GM19035 (cell line): ENCODE measurements around the gene PSEN1.
"Not testable (repeated sequence)": the region's sequence is repeated elsewhere in the genome, so short reads cannot be mapped to it uniquely, and the experiment has no call there.

ENCODE experiments used
- ATAC-seq: cut with Tn5 transposase; IDR thresholded peaks from one replicate; pipeline ENCODE4 v1.9.1; 2021; ENCODE audit not compliant: unreplicated experiment

Gene PSEN1

GRCh38 chr14:73162251-73162650 is 25.9 kb downstream of the PSEN1 start:
- ATAC-seq = no peak

- ATAC-seq = no peak
Measured at GRCh38 chr14:73166399-73166798, 30.1 kb downstream of the PSEN1 start.

GRCh38 chr14:73167727-73168126 is 31.4 kb downstream of the PSEN1 start:
- no peak for ATAC-seq

- ATAC-seq = no peak
Measured at GRCh38 chr14:73168274-73168673, 32.0 kb downstream of the PSEN1 start.

- no peak for ATAC-seq
Measured at GRCh38 chr14:73168691-73169090, 32.4 kb downstream of the PSEN1 start.

- ATAC-seq = not testable (repeated sequence)
Measured at GRCh38 chr14:73169855-73170254, 33.5 kb downstream of the PSEN1 start.

- no peak for ATAC-seq
Measured at GRCh38 chr14:73170686-73171085, 34.4 kb downstream of the PSEN1 start.

GRCh38 chr14:73172500-73172899 is 36.2 kb downstream of the PSEN1 start:
- ATAC-seq = no peak

GRCh38 chr14:73173092-73173735 is 36.9 kb downstream of the PSEN1 start:
- ATAC-seq = no peak

- ATAC-seq = no peak
Measured at GRCh38 chr14:73176685-73177084, 40.4 kb downstream of the PSEN1 start.

- ATAC-seq = no peak
Measured at GRCh38 chr14:73180385-73180805, 44.1 kb downstream of the PSEN1 start.

GRCh38 chr14:73180969-73181368 is 44.7 kb downstream of the PSEN1 start:
- ATAC-seq = not testable (repeated sequence)

GRCh38 chr14:73188501-73188911 is 52.2 kb downstream of the PSEN1 start:
- no peak for ATAC-seq

GRCh38 chr14:73189651-73190050 is 53.3 kb downstream of the PSEN1 start:
- no peak for ATAC-seq

GRCh38 chr14:73191441-73191840 is 55.1 kb downstream of the PSEN1 start:
- ATAC-seq = no peak

- not testable (repeated sequence) for ATAC-seq
Measured at GRCh38 chr14:73194306-73194705, 58.0 kb downstream of the PSEN1 start.

- ATAC-seq = no peak
Measured at GRCh38 chr14:73198253-73198652, 61.9 kb downstream of the PSEN1 start.

GRCh38 chr14:73203527-73203926 is 67.2 kb downstream of the PSEN1 start:
- no peak for ATAC-seq

GRCh38 chr14:73207615-73208014 is 71.3 kb downstream of the PSEN1 start:
- ATAC-seq = no peak

- ATAC-seq = no peak
Measured at GRCh38 chr14:73208390-73208789, 72.1 kb downstream of the PSEN1 start.

GRCh38 chr14:73208846-73209245 is 72.5 kb downstream of the PSEN1 start:
- no peak for ATAC-seq

- ATAC-seq = no peak
Measured at GRCh38 chr14:73209953-73210352, 73.6 kb downstream of the PSEN1 start.
